IPS-18a (cell line): ENCODE data around the gene TRMT44.

Experiments used
- H3K27ac ChIP-seq: one replicate; pipeline ENCODE4 v1.5.1; 2013; ENCODE audit warnings: low read length
- H3K27me3 ChIP-seq: one replicate; pipeline ENCODE4 v1.6.1; 2013; ENCODE audit warnings: mild to moderate bottlenecking, low read length; ENCODE audit not compliant: control insufficient read depth, insufficient read depth
- H3K36me3 ChIP-seq: one replicate; pipeline ENCODE4 v1.6.1; 2013; ENCODE audit warnings: low read depth, low read length; ENCODE audit not compliant: control insufficient read depth
- H3K4me1 ChIP-seq: one replicate; pipeline ENCODE4 v1.6.1; 2013; ENCODE audit warnings: low read depth, low read length; ENCODE audit not compliant: control insufficient read depth
- H3K4me3 ChIP-seq: one replicate; pipeline ENCODE4 v1.5.1; 2013; ENCODE audit warnings: low read length
- H3K9ac ChIP-seq: one replicate; pipeline ENCODE4 v1.6.1; 2013; ENCODE audit warnings: mild to moderate bottlenecking, low read length, moderate library complexity
- H3K9me3 ChIP-seq: one replicate; pipeline ENCODE4 v1.6.1; 2013; ENCODE audit warnings: low read depth, low read length; ENCODE audit not compliant: control insufficient read depth

The TRMT44 gene

GRCh38 chr4:8422786-8423185, 17.8 kb upstream of the TRMT44 start:
- Histone ChIP-seq H3K27ac (no peak overlapping the region), H3K4me1 (no peaks in the 10 kb centered on the region), H3K9ac (no peak overlapping the region), H3K27me3 (no peaks in the 10 kb centered on the region), H3K36me3 (no peaks in the 10 kb centered on the region), H3K4me3 (no peak overlapping the region), H3K9me3 (no peaks in the 10 kb centered on the region)

- H3K27ac ChIP-seq: no peak overlapping the region
- peak overlapping the region; percentile 82 for H3K4me3 ChIP-seq
- H3K9ac ChIP-seq: no peak overlapping the region
These were observed 13.3 kb upstream of the TRMT44 start for GRCh38 chr4:8427262-8427661.

GRCh38 chr4:8427761-8428287, 12.8 kb upstream of the TRMT44 start:
- peak overlapping the region; percentile 50 for H3K9ac ChIP-seq

More at GRCh38 chr4:8427262-8427661, 13.3 kb upstream of the TRMT44 start:
- H3K27me3 ChIP-seq: no peaks in the 10 kb centered on the region
- no peaks in the 10 kb centered on the region for H3K4me1 ChIP-seq
- no peaks in the 10 kb centered on the region for H3K36me3 ChIP-seq
- no peaks in the 10 kb centered on the region for H3K9me3 ChIP-seq

GRCh38 chr4:8428288-8429097, 12.1 kb upstream of the TRMT44 start:
- H3K4me3 ChIP-seq: peak overlapping the region; percentile 82
- no peaks in the 10 kb centered on the region for H3K36me3 ChIP-seq
- H3K27me3 ChIP-seq: no peaks in the 10 kb centered on the region
- H3K4me1 ChIP-seq: no peaks in the 10 kb centered on the region
- H3K27ac ChIP-seq: no peak overlapping the region
- H3K9ac ChIP-seq: peak overlapping the region; percentile 50
- H3K9me3 ChIP-seq: no peaks in the 10 kb centered on the region

More at GRCh38 chr4:8427761-8428287, 12.8 kb upstream of the TRMT44 start:
- Histone ChIP-seq H3K27me3 (no peaks in the 10 kb centered on the region), H3K27ac (no peak overlapping the region), H3K4me1 (no peaks in the 10 kb centered on the region), H3K4me3 (peak overlapping the region; percentile 82), H3K9me3 (no peaks in the 10 kb centered on the region), H3K36me3 (no peaks in the 10 kb centered on the region)

- Histone ChIP-seq H3K4me3 (no peak overlapping the region), H3K9ac (no peak overlapping the region), H3K9me3 (no peaks in the 10 kb centered on the region), H3K27me3 (no peaks in the 10 kb centered on the region), H3K4me1 (peaks cover 3% of the 10 kb centered on the region), H3K27ac (no peak overlapping the region), H3K36me3 (no peaks in the 10 kb centered on the region)
These were observed 9.0 kb upstream of the TRMT44 start for GRCh38 chr4:8431553-8431952.

- Histone ChIP-seq H3K9me3 (no peaks in the 10 kb centered on the region), H3K27me3 (no peaks in the 10 kb centered on the region), H3K4me3 (no peak overlapping the region), H3K36me3 (no peaks in the 10 kb centered on the region), H3K9ac (no peak overlapping the region), H3K27ac (no peak overlapping the region), H3K4me1 (peaks cover 12% of the 10 kb centered on the region)
These were observed 7.4 kb upstream of the TRMT44 start for GRCh38 chr4:8433136-8433535.

- no peaks in the 10 kb centered on the region for H3K9me3 ChIP-seq
- no peak overlapping the region for H3K4me3 ChIP-seq
- no peaks in the 10 kb centered on the region for H3K36me3 ChIP-seq
- H3K27ac ChIP-seq: no peak overlapping the region
- no peaks in the 10 kb centered on the region for H3K27me3 ChIP-seq
- H3K9ac ChIP-seq: no peak overlapping the region
- H3K4me1 ChIP-seq: peaks cover 14% of the 10 kb centered on the region
These were observed 6.1 kb upstream of the TRMT44 start for GRCh38 chr4:8434251-8435073.

- Histone ChIP-seq H3K9ac (no peak overlapping the region), H3K27me3 (no peaks in the 10 kb centered on the region), H3K9me3 (no peaks in the 10 kb centered on the region), H3K27ac (no peak overlapping the region), H3K36me3 (no peaks in the 10 kb centered on the region), H3K4me1 (peaks cover 14% of the 10 kb centered on the region), H3K4me3 (no peak overlapping the region)
These were observed 4.9 kb upstream of the TRMT44 start for GRCh38 chr4:8435656-8436121.

- Histone ChIP-seq H3K4me1 (peaks cover 14% of the 10 kb centered on the region), H3K36me3 (no peaks in the 10 kb centered on the region), H3K9me3 (no peaks in the 10 kb centered on the region), H3K4me3 (peak overlapping the region; percentile 42), H3K27me3 (no peaks in the 10 kb centered on the region), H3K9ac (peak overlapping the region; percentile 46), H3K27ac (peak overlapping the region; percentile 72)
These were observed 3.3 kb upstream of the TRMT44 start for GRCh38 chr4:8437281-8437680.

- H3K36me3 ChIP-seq: no peaks in the 10 kb centered on the region
- H3K27me3 ChIP-seq: no peaks in the 10 kb centered on the region
- no peak overlapping the region for H3K4me3 ChIP-seq
- no peak overlapping the region for H3K9ac ChIP-seq
- H3K27ac ChIP-seq: no peak overlapping the region
- no peaks in the 10 kb centered on the region for H3K9me3 ChIP-seq
- peaks cover 14% of the 10 kb centered on the region for H3K4me1 ChIP-seq
These were observed 1.8 kb upstream of the TRMT44 start for GRCh38 chr4:8438743-8439142.

- Histone ChIP-seq H3K27me3 (no peaks in the 10 kb centered on the region), H3K4me3 (no peak overlapping the region), H3K27ac (no peak overlapping the region), H3K36me3 (no peaks in the 10 kb centered on the region), H3K9me3 (no peaks in the 10 kb centered on the region), H3K9ac (no peak overlapping the region), H3K4me1 (peaks cover 14% of the 10 kb centered on the region)
These were observed 1.4 kb upstream of the TRMT44 start for GRCh38 chr4:8439168-8439567.
